Measurements from ENCODE around the gene PTPN4. TPM values are rescaled to one million over a fixed set of nuclear protein-coding genes. Genes with fewer than 3 reads are reported as not detected.

The PTPN4 gene
- total RNA-seq, 2 experiments from 2014 or later: 49.3 to 50.6 TPM

- POLR2A ChIA-PET: interaction anchor here (1.5 kb wide), 1 partner anchor 20 kb away, joined by 6 read pairs; no protein-coding TSS in a partner anchor
- intact Hi-C loops (cut with micrococcal nuclease; ENCODE audit: unreplicated experiment): no loop called here
- no peak for DNase-seq (ENCODE audit: low spot score)
- Histone ChIP-seq H3K79me2 (ENCODE audit: insufficient read depth, low read depth, low read length) (no peaks in the 10 kb centered on the region), H3K4me1 (ENCODE audit: insufficient read depth, low read length, poor library complexity, severe bottlenecking) (no peaks in the 10 kb centered on the region), H2AFZ (ENCODE audit: low read length) (no peak overlapping the region), H3K4me3 (ENCODE audit: low read depth, low read length, poor library complexity, severe bottlenecking) (no peak overlapping the region), H4K20me1 (ENCODE audit: insufficient read depth, low read length) (no peaks in the 10 kb centered on the region), H3K9me2 (ENCODE audit: insufficient read depth, low read length) (no peaks in the 10 kb centered on the region), H3K36me3 (ENCODE audit: insufficient read depth, low read length) (no peaks in the 10 kb centered on the region), H3K27ac (ENCODE audit: low read depth, low read length, poor library complexity, severe bottlenecking) (no peak overlapping the region), H3K4me2 (ENCODE audit: low read length) (no peak overlapping the region), H3K9me3 (ENCODE audit: low read length) (no peaks in the 10 kb centered on the region)
- CTCF ChIA-PET (ENCODE audit: unreplicated experiment): no interaction called here
- BruUV-seq (replicated peaks): no TSS peak
- no peak for TF ChIP-seq EZH2phosphoT487 (IDR thresholded peaks at IDR 0.05; ENCODE audit: borderline replicate concordance, low read depth, low read length)
- TF ChIP-seq CTCF (conservative IDR thresholded peaks at IDR 0.05; ENCODE audit: low read length): no peak
Observed at GRCh38 chr2:119741001-119741400, 18.7 kb upstream of the PTPN4 start.

GRCh38 chr2:119741868-119742267 lies 17.9 kb upstream of the PTPN4 start:
- DNase-seq (ENCODE audit: low spot score): no peak
- intact Hi-C loops (cut with micrococcal nuclease; ENCODE audit: unreplicated experiment): no loop called here
- H3K4me3 ChIP-seq (ENCODE audit: low read depth, low read length, poor library complexity, severe bottlenecking): no peak overlapping the region
- no peaks in the 10 kb centered on the region for H4K20me1 ChIP-seq (ENCODE audit: insufficient read depth, low read length)
- no peak overlapping the region for H3K27ac ChIP-seq (ENCODE audit: low read depth, low read length, poor library complexity, severe bottlenecking)
- CTCF ChIA-PET (ENCODE audit: unreplicated experiment): no interaction called here
- POLR2A ChIA-PET: interaction anchor here (1.5 kb wide), 1 partner anchor 21 kb away, joined by 6 read pairs; no protein-coding TSS in a partner anchor
- H3K4me2 ChIP-seq (ENCODE audit: low read length): no peak overlapping the region
- no TSS peak for BruUV-seq (replicated peaks)
- H3K4me1 ChIP-seq (ENCODE audit: insufficient read depth, low read length, poor library complexity, severe bottlenecking): no peaks in the 10 kb centered on the region
- no peak overlapping the region for H2AFZ ChIP-seq (ENCODE audit: low read length)
- H3K9me3 ChIP-seq (ENCODE audit: low read length): no peaks in the 10 kb centered on the region
- TF ChIP-seq EZH2phosphoT487 (IDR thresholded peaks at IDR 0.05; ENCODE audit: borderline replicate concordance, low read depth, low read length) (no peak), CTCF (conservative IDR thresholded peaks at IDR 0.05; ENCODE audit: low read length) (no peak)
- H3K36me3 ChIP-seq (ENCODE audit: insufficient read depth, low read length): no peaks in the 10 kb centered on the region
- no peaks in the 10 kb centered on the region for H3K9me2 ChIP-seq (ENCODE audit: insufficient read depth, low read length)
- no peaks in the 10 kb centered on the region for H3K79me2 ChIP-seq (ENCODE audit: insufficient read depth, low read depth, low read length)

- no peaks in the 10 kb centered on the region for H3K36me3 ChIP-seq (ENCODE audit: insufficient read depth, low read length)
- no peaks in the 10 kb centered on the region for H3K9me2 ChIP-seq (ENCODE audit: insufficient read depth, low read length)
- H3K9me3 ChIP-seq (ENCODE audit: low read length): no peaks in the 10 kb centered on the region
- POLR2A ChIA-PET: interaction anchor here (0.7 kb wide), 1 partner anchor 505 kb away, joined by 3 read pairs; no protein-coding TSS in a partner anchor
- intact Hi-C loops (cut with micrococcal nuclease; ENCODE audit: unreplicated experiment): no loop called here
- H4K20me1 ChIP-seq (ENCODE audit: insufficient read depth, low read length): no peaks in the 10 kb centered on the region
- BruUV-seq (replicated peaks): no TSS peak
- no peak for TF ChIP-seq CTCF (conservative IDR thresholded peaks at IDR 0.05; ENCODE audit: low read length)
- no peak for TF ChIP-seq EZH2phosphoT487 (IDR thresholded peaks at IDR 0.05; ENCODE audit: borderline replicate concordance, low read depth, low read length)
- H3K79me2 ChIP-seq (ENCODE audit: insufficient read depth, low read depth, low read length): no peaks in the 10 kb centered on the region
- no peak for DNase-seq (ENCODE audit: low spot score)
- CTCF ChIA-PET (ENCODE audit: unreplicated experiment): no interaction called here
- H3K4me3 ChIP-seq (ENCODE audit: low read depth, low read length, poor library complexity, severe bottlenecking): no peak overlapping the region
- no peak overlapping the region for H3K27ac ChIP-seq (ENCODE audit: low read depth, low read length, poor library complexity, severe bottlenecking)
- H3K4me1 ChIP-seq (ENCODE audit: insufficient read depth, low read length, poor library complexity, severe bottlenecking): no peaks in the 10 kb centered on the region
- no peak overlapping the region for H3K4me2 ChIP-seq (ENCODE audit: low read length)
- no peak overlapping the region for H2AFZ ChIP-seq (ENCODE audit: low read length)
Observed at GRCh38 chr2:119744335-119744939, 15.3 kb upstream of the PTPN4 start.

All from OCI-LY7 (cell line).